ENCODE results near the gene UBE2L6. TPM values are rescaled to one million over a fixed set of nuclear protein-coding genes. Genes with fewer than 3 reads are reported as not detected.
A peak's percentile ranks its signal among the peaks of the same experiment; 100 is the strongest.

UBE2L6 gene
- total and polyA plus RNA-seq, 7 donors, result 5.3 to 24.7 (median 9.9) TPM

- H3K4me3 ChIP-seq, result peak overlapping the region; percentile 77
- no peaks in the 10 kb centered on the region for H3K27me3 ChIP-seq (ENCODE audit: insufficient read depth in 3 of 3, low read length in 2 of 3)
- peaks cover 11% of the 10 kb centered on the region for H3K4me1 ChIP-seq
- ATAC-seq (peak; percentile 50 to 87 (median 66)), DNase-seq (peak; percentile 60 to 83)
- no peak for TF ChIP-seq CTCF (IDR thresholded peaks at IDR 0.05)
- peaks cover 0 to 8% of the 10 kb centered on the region in 2 donors for H3K36me3 ChIP-seq (ENCODE audit: insufficient read depth in 1 of 2, low read depth in 1 of 2)
- intact Hi-C loops (cut with DNase I), result no loop called here
- no peaks in the 10 kb centered on the region for H3K9me3 ChIP-seq
- peak overlapping the region; percentile 68 for H3K27ac ChIP-seq
- WGBS, 3 donors, result 0 to 1% (median 1%) methylated on average over 44 to 57 of the region's 57 CpGs
Measured at GRCh38 chr11:57514538-57515331, 52.7 kb downstream of the UBE2L6 start.

GRCh38 chr11:57513911-57514537, 53.4 kb downstream of the UBE2L6 start:
- DNase-seq (peak; percentile 39 to 66), ATAC-seq (peak; percentile 36 to 61 (median 56))
- H3K36me3 ChIP-seq (ENCODE audit: insufficient read depth in 1 of 2, low read depth in 1 of 2), result peaks cover 0 to 8% of the 10 kb centered on the region in 2 donors
- intact Hi-C loops (cut with DNase I), result no loop called here
- no peaks in the 10 kb centered on the region for H3K27me3 ChIP-seq (ENCODE audit: insufficient read depth in 3 of 3, low read length in 2 of 3)
- H3K27ac ChIP-seq, result peak overlapping the region; percentile 68
- peaks cover 11% of the 10 kb centered on the region for H3K4me1 ChIP-seq
- peak overlapping the region; percentile 77 for H3K4me3 ChIP-seq
- no peak for TF ChIP-seq CTCF (IDR thresholded peaks at IDR 0.05)
- 14 to 24% (median 18%) methylated on average over 33 to 35 of the region's 35 CpGs for WGBS, 3 donors
- no peaks in the 10 kb centered on the region for H3K9me3 ChIP-seq

GRCh38 chr11:57513452-57513795, 54.0 kb downstream of the UBE2L6 start:
- intact Hi-C loops (cut with DNase I), result no loop called here
- H3K4me3 ChIP-seq, result peak overlapping the region; percentile 77

GRCh38 chr11:57512646-57513451, 54.6 kb downstream of the UBE2L6 start:
- Histone ChIP-seq H3K4me1 (peaks cover 11% of the 10 kb centered on the region), H3K9me3 (no peaks in the 10 kb centered on the region), H3K27me3 (ENCODE audit: insufficient read depth in 3 of 3, low read length in 2 of 3) (no peaks in the 10 kb centered on the region), H3K4me3 (no peak overlapping the region), H3K36me3 (ENCODE audit: insufficient read depth in 1 of 2, low read depth in 1 of 2) (peaks cover 0 to 8% of the 10 kb centered on the region in 2 donors), H3K27ac (peak overlapping the region; percentile 68)
- 70 to 78% (median 70%) methylated on average over 12 of the region's 12 CpGs for WGBS, 3 donors
- DNase-seq (no peak), ATAC-seq (no peak)
- intact Hi-C loops (cut with DNase I), result no loop called here
- no peak for TF ChIP-seq CTCF (IDR thresholded peaks at IDR 0.05)

More at GRCh38 chr11:57513452-57513795, 54.0 kb downstream of the UBE2L6 start:
- Histone ChIP-seq H3K4me1 (peaks cover 11% of the 10 kb centered on the region), H3K9me3 (no peaks in the 10 kb centered on the region), H3K36me3 (ENCODE audit: insufficient read depth in 1 of 2, low read depth in 1 of 2) (peaks cover 0 to 8% of the 10 kb centered on the region in 2 donors), H3K27me3 (ENCODE audit: insufficient read depth in 3 of 3, low read length in 2 of 3) (no peaks in the 10 kb centered on the region), H3K27ac (peak overlapping the region; percentile 68)
- 39 to 69% (median 56%) methylated on average over 1 of the region's 1 CpG for WGBS, 3 donors
- DNase-seq (no peak), ATAC-seq (no peak)
- TF ChIP-seq CTCF (IDR thresholded peaks at IDR 0.05), result no peak
